PFSK-1 (cell line): Measurements from ENCODE around the gene SSR4.

ENCODE experiments used
- FOXP2 ChIP-seq: optimal IDR thresholded peaks from 2 replicates; pipeline ENCODE3; 2011; ENCODE audit warnings: borderline replicate concordance, control low read depth, inconsistent platforms; ENCODE audit not compliant: insufficient read depth; ENCODE audit errors: extremely low read length, extremely low read depth
- POLR2AphosphoS5 ChIP-seq: IDR thresholded peaks from 2 replicates; pipeline ENCODE4 v1.6.1; 2012; ENCODE audit warnings: low read depth, mild to moderate bottlenecking, control low read depth, low read length, moderate library complexity
- REST ChIP-seq, 2 experiments: IDR thresholded peaks; 2 replicates each; pipeline versions ENCODE4 v1.6.1 to v1.8.0; 2011 to 2012; ENCODE audit warnings: low read depth in 2 of 2, low read length in 2 of 2, control low read depth in 1 of 2, inconsistent platforms in 1 of 2, mild to moderate bottlenecking in 1 of 2, moderate library complexity in 1 of 2; ENCODE audit not compliant: insufficient read depth in 1 of 2
- SIN3A ChIP-seq: IDR thresholded peaks from 2 replicates; pipeline ENCODE4 v1.6.1; 2012; ENCODE audit warnings: mild to moderate bottlenecking, low read length, moderate library complexity, borderline replicate concordance; ENCODE audit not compliant: insufficient read depth
- TAF1 ChIP-seq: IDR thresholded peaks from 2 replicates; pipeline ENCODE4 v1.6.1; 2012; ENCODE audit warnings: low read length, control low read depth, borderline replicate concordance; ENCODE audit not compliant: insufficient read depth

The SSR4 gene

GRCh38 chrX:153768311-153769157 lies 25.9 kb upstream of the SSR4 start:
- TF ChIP-seq POLR2AphosphoS5: no peak
- no peak for TF ChIP-seq REST (IDR thresholded peaks at IDR 0.05; ENCODE audit: insufficient read depth in 1 of 2, low read depth in 2 of 2, low read length in 2 of 2)
- no peak for TF ChIP-seq SIN3A
- TF ChIP-seq FOXP2: no peak
- no peak for TF ChIP-seq TAF1

GRCh38 chrX:153769158-153769864 lies 25.2 kb upstream of the SSR4 start:
- TF ChIP-seq REST (IDR thresholded peaks at IDR 0.05; ENCODE audit: insufficient read depth in 1 of 2, low read depth in 2 of 2, low read length in 2 of 2): no peak
- no peak for TF ChIP-seq SIN3A

GRCh38 chrX:153769865-153770600 lies 24.4 kb upstream of the SSR4 start:
- TF ChIP-seq TAF1: no peak
- no peak for TF ChIP-seq SIN3A
- no peak for TF ChIP-seq POLR2AphosphoS5
- no peak for TF ChIP-seq REST (IDR thresholded peaks at IDR 0.05; ENCODE audit: insufficient read depth in 1 of 2, low read depth in 2 of 2, low read length in 2 of 2)
- TF ChIP-seq FOXP2: no peak

- no peak for TF ChIP-seq POLR2AphosphoS5
- no peak for TF ChIP-seq TAF1
- TF ChIP-seq SIN3A: no peak
- no peak for TF ChIP-seq REST (IDR thresholded peaks at IDR 0.05; ENCODE audit: insufficient read depth in 1 of 2, low read depth in 2 of 2, low read length in 2 of 2)
- no peak for TF ChIP-seq FOXP2
These were observed 23.7 kb upstream of the SSR4 start for GRCh38 chrX:153770601-153771414.
